Type B pancreatic cell (in vitro differentiated cells): Measurements from ENCODE around the gene DHRS7B. TPM values are rescaled to one million over a fixed set of nuclear protein-coding genes. Genes with fewer than 3 reads are reported as not detected.
"Not testable (repeated sequence)": the region's sequence is repeated elsewhere in the genome, so short reads cannot be mapped to it uniquely, and the experiment has no call there.

Experiments
- DNase-seq: peaks from one replicate; pipeline ENCODE4 v3.0.0; 2021; ENCODE audit warnings: mixed read lengths; ENCODE audit not compliant: unreplicated experiment; ENCODE audit errors: extremely low spot score
- H3K27ac Mint-ChIP-seq: 2 replicates; pipeline ENCODE4 v1.8.0; 2021; ENCODE audit warnings: mild to moderate bottlenecking, mixed read lengths
- H3K27me3 Mint-ChIP-seq: 2 replicates; pipeline ENCODE4 v1.8.0; 2021; ENCODE audit warnings: mixed read lengths
- H3K36me3 Mint-ChIP-seq: 2 replicates; pipeline ENCODE4 v1.8.0; 2021; ENCODE audit warnings: mixed read lengths
- H3K4me1 Mint-ChIP-seq: one replicate; pipeline ENCODE4 v1.8.0; 2021; ENCODE audit warnings: mixed read lengths; ENCODE audit not compliant: unreplicated experiment
- H3K4me3 Mint-ChIP-seq: 2 replicates; pipeline ENCODE4 v1.8.0; 2021; ENCODE audit warnings: mild to moderate bottlenecking, mixed read lengths
- H3K9me3 Mint-ChIP-seq: 2 replicates; pipeline ENCODE4 v1.8.0; 2021; ENCODE audit warnings: mixed read lengths
- CTCF ChIP-seq: fragments of 200-600 bp; sonication (generic); conservative IDR thresholded peaks from 2 replicates; pipeline ENCODE4 v1.5.0; 2021; ENCODE audit warnings: antibody characterized with exemption, mild to moderate bottlenecking
- long read RNA-seq: library from polyadenylated mRNA; unstranded; transcript quantifications from one replicate; pipeline ENCODE4 v2.0.0, GENCODE V29; 2020
- total RNA-seq: library from RNA; stranded (reverse); gene quantifications from 2 replicates; pipeline ENCODE4 v1.2.1, GENCODE V29; 2021; ENCODE audit warnings: low replicate concordance

DHRS7B gene
- total RNA-seq: 17.5 and 24.5 TPM in 2 replicates
- long read RNA-seq, transcript DHRS7B-202 (7 exons, 2,175 nt): major isoform, 84 of 107 reads
- long read RNA-seq, transcript DHRS7B-201 (6 exons, 1,567 nt): minor isoform, 7 of 107 reads
- long read RNA-seq, partial matches to known transcripts: 1 of 107 reads
- long read RNA-seq, other reads (novel, unspliced or antisense): 13 of 107 reads

GRCh38 chr17:21126645-21127508 lies at the start of gene DHRS7B:
Gene DHRS7B, plus strand, starts transcription at chr17:21126964. Its CDS starts 8 bp downstream, at chr17:21126972.
- Mint-ChIP-seq H3K27ac (peak within 1 kb of the TSS; percentile 95), H3K4me1 (peaks cover 5% of the 10 kb centered on the region)
- peak; percentile 98 for DNase-seq

GRCh38 chr17:21077281-21077680 lies 49.5 kb upstream of the DHRS7B start:
- no peaks in the 10 kb centered on the region for H3K36me3 Mint-ChIP-seq
- peaks cover 22% of the 10 kb centered on the region for H3K27me3 Mint-ChIP-seq
- H3K27ac Mint-ChIP-seq: no peak overlapping the region
- no peak for TF ChIP-seq CTCF
- H3K9me3 Mint-ChIP-seq: no peaks in the 10 kb centered on the region
- no peak for DNase-seq
- no peak overlapping the region for H3K4me3 Mint-ChIP-seq
- H3K4me1 Mint-ChIP-seq: peaks cover 5% of the 10 kb centered on the region

More at GRCh38 chr17:21126645-21127508, at the start of gene DHRS7B:
- peaks cover 16% of the 10 kb centered on the region for H3K27me3 Mint-ChIP-seq
- no peaks in the 10 kb centered on the region for H3K9me3 Mint-ChIP-seq
- H3K4me3 Mint-ChIP-seq: peak within 1 kb of the TSS; percentile 95
- H3K36me3 Mint-ChIP-seq: peaks cover 1% of the 10 kb centered on the region
- no peak for TF ChIP-seq CTCF

GRCh38 chr17:21078016-21078780 lies 48.6 kb upstream of the DHRS7B start:
- peaks cover 22% of the 10 kb centered on the region for H3K27me3 Mint-ChIP-seq
- H3K4me1 Mint-ChIP-seq: peaks cover 5% of the 10 kb centered on the region
- no peaks in the 10 kb centered on the region for H3K9me3 Mint-ChIP-seq
- no peak overlapping the region for H3K4me3 Mint-ChIP-seq
- DNase-seq: no peak
- H3K27ac Mint-ChIP-seq: no peak overlapping the region
- no peaks in the 10 kb centered on the region for H3K36me3 Mint-ChIP-seq
- TF ChIP-seq CTCF: no peak

GRCh38 chr17:21079196-21079595 lies 47.6 kb upstream of the DHRS7B start:
- no peak for TF ChIP-seq CTCF
- DNase-seq: no peak
- peaks cover 5% of the 10 kb centered on the region for H3K4me1 Mint-ChIP-seq
- no peak overlapping the region for H3K4me3 Mint-ChIP-seq
- no peaks in the 10 kb centered on the region for H3K36me3 Mint-ChIP-seq
- peaks cover 22% of the 10 kb centered on the region for H3K27me3 Mint-ChIP-seq
- H3K27ac Mint-ChIP-seq: no peak overlapping the region
- H3K9me3 Mint-ChIP-seq: no peaks in the 10 kb centered on the region

- H3K4me3 Mint-ChIP-seq: no peak overlapping the region
- H3K27me3 Mint-ChIP-seq: peaks cover 18% of the 10 kb centered on the region
Measured at GRCh38 chr17:21082001-21082436, 44.7 kb upstream of the DHRS7B start.

GRCh38 chr17:21085280-21085679 lies 41.5 kb upstream of the DHRS7B start:
- H3K9me3 Mint-ChIP-seq, DNase-seq, H3K36me3 Mint-ChIP-seq, H3K27ac Mint-ChIP-seq, H3K27me3 Mint-ChIP-seq, H3K4me1 Mint-ChIP-seq, H3K4me3 Mint-ChIP-seq: not testable (repeated sequence)

More at GRCh38 chr17:21082001-21082436, 44.7 kb upstream of the DHRS7B start:
- no peak for TF ChIP-seq CTCF
- Mint-ChIP-seq H3K9me3 (no peaks in the 10 kb centered on the region), H3K27ac (no peak overlapping the region), H3K4me1 (no peaks in the 10 kb centered on the region), H3K36me3 (no peaks in the 10 kb centered on the region)
- no peak for DNase-seq
